ENCODE results near the gene UBE4B. TPM values are rescaled to one million over a fixed set of nuclear protein-coding genes. Genes with fewer than 3 reads are reported as not detected.
A peak's percentile ranks its signal among the peaks of the same experiment; 100 is the strongest.

UBE4B gene
- total and polyA plus RNA-seq, 2 of the 4 experiments (the other 2 are of a cell fraction), result 26.5 to 39.3 TPM

DNA sequence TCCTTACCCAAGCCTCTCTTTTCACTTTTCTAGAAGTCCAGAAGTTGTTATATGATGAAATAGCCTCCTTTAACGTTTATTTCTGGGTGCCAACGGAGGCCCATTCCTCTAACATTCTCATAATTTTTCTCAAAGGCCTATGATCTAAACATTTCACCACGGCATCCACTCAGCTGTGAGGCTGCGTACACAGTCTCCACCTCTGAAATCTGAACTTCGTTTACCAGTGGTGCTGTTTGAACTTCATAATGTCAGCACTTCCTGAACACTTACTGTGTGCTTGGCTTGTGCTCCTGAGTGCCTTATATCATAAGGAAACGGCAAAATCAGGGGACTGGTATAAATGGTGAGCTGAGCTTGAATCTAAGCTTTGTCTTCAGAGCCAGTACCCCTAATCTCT, 47.8 kb upstream of the UBE4B start:
- CTCF ChIA-PET, result no interaction called here
- H2AK5ac ChIP-seq (ENCODE audit: low read depth, low read length), result no peak overlapping the region
- DNase-seq (peak; percentile 64), ATAC-seq (ENCODE audit: low read depth) (peak; percentile 99)
- peak overlapping the region in 1 of 2 experiments; percentile 57; a peak in 1 of 4 replicates for H4K8ac ChIP-seq (ENCODE audit: low read depth in 2 of 2, low read length in 2 of 2)
- no peak overlapping the region for H4K5ac ChIP-seq (ENCODE audit: low read depth, low read length)
- no peak overlapping the region for H4K91ac ChIP-seq (ENCODE audit: insufficient read depth, low read depth, low read length)
- H3K4ac ChIP-seq (ENCODE audit: low read depth, low read length), result no peak overlapping the region; the same call in 1 of the 2 replicates
- peak overlapping the region; percentile 35; the same call in 1 of the 2 replicates for H3K4me2 ChIP-seq (ENCODE audit: low read depth, low read length)
- no peak overlapping the region for H3K4me3 ChIP-seq (ENCODE audit: insufficient read depth, low read depth, low read length)
- H2AK9ac ChIP-seq (replicated peaks; ENCODE audit: low read depth, low read length, poor library complexity), result no peak overlapping the region
- no peak overlapping the region for H2BK5ac ChIP-seq (ENCODE audit: low read depth, low read length, poor library complexity, severe bottlenecking)
- no peak overlapping the region for H3K14ac ChIP-seq (replicated peaks; ENCODE audit: low read depth, low read length)
- no peaks in the 10 kb centered on the region for H4K20me1 ChIP-seq (ENCODE audit: insufficient read depth, low read length)
- H2BK120ac ChIP-seq (ENCODE audit: low read depth, low read length), result no peak overlapping the region
- no TSS peak for BruUV-seq (replicated peaks)
- no CpG with 5 or more reads among the region's 6 CpGs for WGBS, 2 experiments (ENCODE audit: extremely low coverage in 2 of 2, insufficient read length in 1 of 2)
- in situ Hi-C loops (cut with MboI; ENCODE audit: low sequenced_read_pairs) (no loop called here), dilution Hi-C loops (cut with HindIII; ENCODE audit: low sequenced_read_pairs, unreplicated experiment) (no loop called here), intact Hi-C loops (cut with micrococcal nuclease) (loop anchor here (5.0 kb wide), 1 partner anchor 47 kb away; the partner anchor contains the start of gene UBE4B)
- no peak overlapping the region for H3K23ac ChIP-seq (ENCODE audit: low read depth, low read length)
- peaks cover 6% of the 10 kb centered on the region for H3K4me1 ChIP-seq (ENCODE audit: control insufficient read depth, insufficient read depth, low read length)
- H3K27ac ChIP-seq (ENCODE audit: insufficient read depth, low read length), result peak overlapping the region; percentile 57; the same call in 1 of the 2 replicates
- no peak overlapping the region for H2BK20ac ChIP-seq (ENCODE audit: low read depth, low read length)
- H2AFZ ChIP-seq (replicated peaks; ENCODE audit: low read length, poor library complexity), result no peak overlapping the region
- H2BK15ac ChIP-seq (ENCODE audit: low read depth, low read length), result no peak overlapping the region
- peaks cover 5% of the 10 kb centered on the region; the same call in 1 of the 2 replicates for H3K9me1 ChIP-seq (ENCODE audit: insufficient read depth, low read length)
- H3K9ac ChIP-seq (ENCODE audit: low read depth, low read length), result no peak overlapping the region
- H3K56ac ChIP-seq (ENCODE audit: extremely low read depth, insufficient read depth, low read length), result no peak overlapping the region
- H3K9me3 ChIP-seq (ENCODE audit: control insufficient read depth, insufficient read depth, low read length), result no peaks in the 10 kb centered on the region
- H3K79me1 ChIP-seq (ENCODE audit: low read depth in 1 of 2, low read length in 2 of 2), result no peaks in the 10 kb centered on the region
- H3K18ac ChIP-seq (ENCODE audit: low read depth, low read length), result no peak overlapping the region
- no peak for TF ChIP-seq RAD21 (IDR thresholded peaks at IDR 0.05; ENCODE audit: low read length)
- TF ChIP-seq FOS (IDR thresholded peaks at IDR 0.05; ENCODE audit: low read depth, low read length), result no peak
- no peak for TF ChIP-seq MAFK (IDR thresholded peaks at IDR 0.05; ENCODE audit: low read depth, low read length)
- no peak for TF ChIP-seq CHD1 (IDR thresholded peaks at IDR 0.05; ENCODE audit: low read depth, low read length)
- TF ChIP-seq SMC3 (IDR thresholded peaks at IDR 0.05; ENCODE audit: low read depth, low read length), result no peak
- no peak for TF ChIP-seq RFX5 (IDR thresholded peaks at IDR 0.05; ENCODE audit: low read depth, low read length)
- TF ChIP-seq, protein P1, sequence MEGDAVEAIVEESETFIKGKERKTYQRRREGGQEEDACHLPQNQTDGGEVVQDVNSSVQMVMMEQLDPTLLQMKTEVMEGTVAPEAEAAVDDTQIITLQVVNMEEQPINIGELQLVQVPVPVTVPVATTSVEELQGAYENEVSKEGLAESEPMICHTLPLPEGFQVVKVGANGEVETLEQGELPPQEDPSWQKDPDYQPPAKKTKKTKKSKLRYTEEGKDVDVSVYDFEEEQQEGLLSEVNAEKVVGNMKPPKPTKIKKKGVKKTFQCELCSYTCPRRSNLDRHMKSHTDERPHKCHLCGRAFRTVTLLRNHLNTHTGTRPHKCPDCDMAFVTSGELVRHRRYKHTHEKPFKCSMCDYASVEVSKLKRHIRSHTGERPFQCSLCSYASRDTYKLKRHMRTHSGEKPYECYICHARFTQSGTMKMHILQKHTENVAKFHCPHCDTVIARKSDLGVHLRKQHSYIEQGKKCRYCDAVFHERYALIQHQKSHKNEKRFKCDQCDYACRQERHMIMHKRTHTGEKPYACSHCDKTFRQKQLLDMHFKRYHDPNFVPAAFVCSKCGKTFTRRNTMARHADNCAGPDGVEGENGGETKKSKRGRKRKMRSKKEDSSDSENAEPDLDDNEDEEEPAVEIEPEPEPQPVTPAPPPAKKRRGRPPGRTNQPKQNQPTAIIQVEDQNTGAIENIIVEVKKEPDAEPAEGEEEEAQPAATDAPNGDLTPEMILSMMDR (conservative IDR thresholded peaks at IDR 0.05; ENCODE audit: low read depth, low read length), result no peak
- no peak for TF ChIP-seq RCOR1 (IDR thresholded peaks at IDR 0.05; ENCODE audit: insufficient replicate concordance, low read length)
- TF ChIP-seq NFE2L2 (IDR thresholded peaks at IDR 0.05; ENCODE audit: low read depth, low read length), result no peak
- TF ChIP-seq MAZ (IDR thresholded peaks at IDR 0.05; ENCODE audit: borderline replicate concordance, low read depth, low read length), result no peak
- TF ChIP-seq MXI1 (IDR thresholded peaks at IDR 0.05; ENCODE audit: borderline replicate concordance, low read depth, low read length), result no peak
- no peak for TF ChIP-seq POLR2A (IDR thresholded peaks at IDR 0.05; ENCODE audit: low read depth, low read length)
- no peak for TF ChIP-seq ELK1 (IDR thresholded peaks at IDR 0.05; ENCODE audit: borderline replicate concordance, low read depth, low read length)
- TF ChIP-seq BHLHE40 (IDR thresholded peaks at IDR 0.05; ENCODE audit: low read depth, low read length), result no peak
- no peak for TF ChIP-seq USF2 (IDR thresholded peaks at IDR 0.05; ENCODE audit: low read depth, low read length)
- POLR2A ChIA-PET (ENCODE audit: unreplicated experiment), result no interaction called here
- no peaks in the 10 kb centered on the region for H3K27me3 ChIP-seq (ENCODE audit: control insufficient read depth, insufficient read depth, low read length)
- peaks cover 13% of the 10 kb centered on the region for H3K36me3 ChIP-seq (ENCODE audit: control insufficient read depth, insufficient read depth, low read length)
